HL-60 (cell line): ENCODE results near the gene ATP6V1C2.

Experiments
- DNase-seq, 2 experiments: peaks; one replicate each; pipeline ENCODE4 v3.0.0-alpha.2; 2010 to 2020; ENCODE audit warnings: low read depth in 1 of 2, low spot score in 1 of 2
- H3K27ac ChIP-seq: fragments of 250-450 bp; sonication (Bioruptor Pico); replicated peaks from 2 replicates; pipeline ENCODE4 v1.5.1; 2020; ENCODE audit warnings: mild to moderate bottlenecking, moderate library complexity
- H3K27me3 ChIP-seq: fragments of 250-450 bp; sonication (Bioruptor Pico); 2 replicates; pipeline ENCODE4 v1.5.1; 2021; ENCODE audit warnings: mild to moderate bottlenecking, moderate library complexity; ENCODE audit not compliant: insufficient read depth, poor library complexity, severe bottlenecking
- H3K4me3 ChIP-seq: replicated peaks from 2 replicates; pipeline ENCODE4 v1.5.1; 2011; ENCODE audit warnings: mild to moderate bottlenecking, control low read depth, low read length; ENCODE audit not compliant: insufficient read depth
- CTCF ChIP-seq: IDR thresholded peaks from one replicate; pipeline ENCODE4 v1.5.1; 2011; ENCODE audit warnings: low read length, control low read depth, inconsistent platforms; ENCODE audit not compliant: insufficient read depth
- GABPA ChIP-seq: IDR thresholded peaks from 2 replicates; pipeline ENCODE4 v1.6.1; 2012; ENCODE audit warnings: low read depth
- POLR2AphosphoS5 ChIP-seq: IDR thresholded peaks from 2 replicates; pipeline ENCODE4 v1.6.1; 2012; ENCODE audit warnings: low read depth
- REST ChIP-seq: IDR thresholded peaks from 2 replicates; pipeline ENCODE4 v1.6.1; 2012; ENCODE audit warnings: low read depth; ENCODE audit not compliant: insufficient replicate concordance
- SPI1 ChIP-seq: IDR thresholded peaks from 2 replicates; pipeline ENCODE4 v1.6.1; 2012; ENCODE audit warnings: low read depth, mild to moderate bottlenecking, borderline replicate concordance

Gene ATP6V1C2

GRCh38 chr2:10792660-10793400 is 71.4 kb downstream of the ATP6V1C2 start:
- no peak for TF ChIP-seq POLR2AphosphoS5
- TF ChIP-seq REST: no peak
- no peak for TF ChIP-seq SPI1
- no peak for TF ChIP-seq GABPA
- no peak for TF ChIP-seq CTCF
- no peaks in the 10 kb centered on the region for H3K27me3 ChIP-seq
- DNase-seq: no peak
- no peak overlapping the region for H3K27ac ChIP-seq
- no peak overlapping the region for H3K4me3 ChIP-seq

DNA sequence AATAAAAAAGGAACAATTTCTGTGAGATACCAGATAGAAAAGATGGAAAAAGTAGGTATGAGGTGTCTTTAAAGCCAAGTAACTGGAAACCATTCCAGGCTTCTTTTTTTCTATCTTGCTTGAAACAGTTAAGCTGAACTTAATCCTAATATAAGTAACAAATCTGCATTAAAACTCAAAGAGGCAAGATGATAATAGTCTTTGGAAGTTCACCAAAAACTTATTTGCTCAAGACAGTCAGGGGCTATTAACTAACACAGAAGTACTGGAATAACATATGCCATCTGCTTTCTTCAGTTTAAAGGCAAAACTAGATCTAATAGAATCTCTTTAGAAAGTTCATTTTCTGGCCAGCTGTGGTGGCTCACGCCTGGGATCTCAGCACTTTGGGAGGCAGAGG is 72.4 kb downstream of the ATP6V1C2 start:
- Histone ChIP-seq H3K27me3 (no peaks in the 10 kb centered on the region), H3K27ac (no peak overlapping the region), H3K4me3 (no peak overlapping the region)
- DNase-seq: no peak
- TF ChIP-seq SPI1 (no peak), GABPA (no peak), CTCF (no peak), POLR2AphosphoS5 (no peak), REST (no peak)

GRCh38 chr2:10794876-10795275 is 73.4 kb downstream of the ATP6V1C2 start:
- TF ChIP-seq SPI1 (no peak), CTCF (no peak), GABPA (no peak), POLR2AphosphoS5 (no peak), REST (no peak)
- H3K4me3 ChIP-seq: no peak overlapping the region
- no peaks in the 10 kb centered on the region for H3K27me3 ChIP-seq
- no peak overlapping the region for H3K27ac ChIP-seq
- no peak for DNase-seq
